Astrocyte of the spinal cord (primary cell): ENCODE measurements around the gene KRTAP4-16.
"Not testable (repeated sequence)": the region's sequence is repeated elsewhere in the genome, so short reads cannot be mapped to it uniquely, and the experiment has no call there.

Source experiments
- DNase-seq: peaks from one replicate; pipeline ENCODE4 v3.0.0; 2011; ENCODE audit warnings: low read depth, low spot score
- H3K4me3 ChIP-seq: 2 replicates; pipeline ENCODE4 v1.5.1; 2011; ENCODE audit warnings: low read depth, mild to moderate bottlenecking, low read length, moderate library complexity
- CTCF ChIP-seq: IDR thresholded peaks from 2 replicates; pipeline ENCODE4 v1.5.1; 2012; ENCODE audit warnings: low read depth, mild to moderate bottlenecking, low read length, inconsistent platforms
- in situ Hi-C: cut with HindIII; loops from 2 replicates; pipeline ENCODE4 v1.10.0; 2017; ENCODE audit warnings: low sequenced_read_pairs

KRTAP4-16 gene

GRCh38 chr17:41073676-41074075, 28.3 kb downstream of the KRTAP4-16 start:
- no peak for TF ChIP-seq CTCF
- in situ Hi-C loops = no loop called here
- no peak for DNase-seq
- H3K4me3 ChIP-seq = no peak overlapping the region

GRCh38 chr17:41071606-41072360, 30.2 kb downstream of the KRTAP4-16 start:
- TF ChIP-seq CTCF = no peak
- no peak overlapping the region for H3K4me3 ChIP-seq
- in situ Hi-C loops = no loop called here
- DNase-seq = no peak

GRCh38 chr17:41069031-41069430, 33.0 kb downstream of the KRTAP4-16 start:
- TF ChIP-seq CTCF = no peak
- in situ Hi-C loops = no loop called here
- no peak overlapping the region for H3K4me3 ChIP-seq
- DNase-seq = no peak

GRCh38 chr17:41067281-41067680, 34.7 kb downstream of the KRTAP4-16 start:
- no peak for DNase-seq
- no peak for TF ChIP-seq CTCF
- H3K4me3 ChIP-seq = no peak overlapping the region
- in situ Hi-C loops = no loop called here

GRCh38 chr17:41065829-41066624, 36.0 kb downstream of the KRTAP4-16 start, which contains the start of gene KRTAP2-4:
TSS of gene KRTAP2-4 (minus strand) at chr17:41065879. CDS start at chr17:41065845, 34 bp downstream.
- H3K4me3 ChIP-seq = no peak within 1 kb of the TSS
- in situ Hi-C loops = no loop called here
- TF ChIP-seq CTCF = no peak
- DNase-seq = peak; percentile 83

GRCh38 chr17:41065016-41065689, 36.9 kb downstream of the KRTAP4-16 start:
- in situ Hi-C loops, DNase-seq: not testable (repeated sequence)

More at GRCh38 chr17:41065016-41065689, 36.9 kb downstream of the KRTAP4-16 start:
- not testable (repeated sequence) for H3K4me3 ChIP-seq
